HuH-7.5 (cell line): Measurements from ENCODE around the gene NUTF2.
"Not testable (repeated sequence)": the region's sequence is repeated elsewhere in the genome, so short reads cannot be mapped to it uniquely, and the experiment has no call there.

Experiments
- DNase-seq: peaks from one replicate; pipeline ENCODE4 v3.0.0; 2011; ENCODE audit warnings: low spot score

Gene NUTF2

DNA sequence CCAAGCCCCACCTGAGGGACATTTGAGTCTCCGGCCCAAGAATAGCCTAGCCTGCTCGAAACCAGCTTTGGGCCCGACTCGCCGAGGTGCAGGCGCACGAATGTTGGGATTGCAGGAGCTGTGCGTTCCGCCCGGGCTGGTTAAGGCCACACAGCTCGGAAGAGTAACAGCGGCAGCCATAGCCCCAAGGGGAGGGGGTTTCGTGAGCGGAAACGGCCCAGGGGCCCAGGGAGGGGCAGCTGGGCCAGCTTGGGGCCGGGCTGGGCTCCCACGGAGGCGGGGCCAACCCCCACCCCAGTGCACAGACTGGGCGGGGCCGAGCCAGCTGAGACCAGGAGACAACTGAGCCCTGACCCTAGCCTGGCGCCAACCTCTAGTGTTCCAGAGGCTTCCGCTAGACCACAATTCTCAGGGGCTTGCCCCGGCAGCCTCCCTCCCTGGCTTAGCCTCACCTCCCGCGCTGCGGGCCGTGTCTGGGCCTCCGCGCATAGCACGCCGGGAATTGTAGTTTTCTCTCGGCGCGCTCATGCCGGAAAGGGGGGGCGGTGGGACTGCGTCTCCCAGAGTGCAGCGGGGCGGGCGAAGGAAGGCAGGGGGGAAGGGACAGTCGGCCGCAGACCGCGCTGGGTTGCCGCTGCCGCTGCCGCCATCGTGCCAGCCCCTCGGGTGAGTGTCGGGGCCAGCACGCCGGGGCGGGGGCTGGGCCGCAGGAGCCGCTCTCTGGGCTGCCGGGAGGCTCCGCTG lies at the start of gene NUTF2:
Gene NUTF2 (plus strand): TSS at position 614 of the 744 bp plus-strand sequence. CDS start 18,198 bp downstream, outside the sequence.
- peak; percentile 96 for DNase-seq

DNA sequence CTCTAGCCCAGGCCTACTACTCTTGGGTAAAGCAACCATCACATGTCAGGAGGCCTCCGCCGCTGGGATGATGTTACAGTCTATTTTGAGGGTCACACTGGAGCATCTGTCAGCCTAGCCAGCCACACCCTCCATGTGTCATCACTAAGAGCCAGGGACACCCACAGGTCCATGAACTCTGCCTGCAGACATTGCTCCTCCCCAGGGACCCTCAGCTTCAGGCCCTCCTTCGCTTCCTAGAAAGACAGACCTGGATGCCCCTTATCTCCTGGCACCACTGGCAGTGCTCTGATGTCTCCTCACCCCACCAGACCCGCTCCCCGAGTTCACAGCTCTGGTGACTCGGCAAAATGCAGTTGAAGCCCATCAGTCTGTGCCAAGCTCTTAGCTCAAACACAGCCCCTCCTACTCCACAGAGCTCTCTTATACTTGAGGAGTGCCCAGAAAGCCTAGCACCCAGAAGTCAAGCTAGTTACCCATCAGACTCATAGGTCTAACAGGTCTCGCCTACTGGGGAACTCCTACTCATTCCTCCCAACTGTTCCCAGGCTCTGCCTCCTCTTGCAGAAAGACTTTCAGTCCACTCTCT lies 46.3 kb upstream of the NUTF2 start:
- DNase-seq: no peak

GRCh38 chr16:67801241-67801640 lies 45.5 kb upstream of the NUTF2 start:
- no peak for DNase-seq

GRCh38 chr16:67801883-67802282 lies 44.9 kb upstream of the NUTF2 start:
- no peak for DNase-seq

GRCh38 chr16:67803894-67804293 lies 42.8 kb upstream of the NUTF2 start:
- no peak for DNase-seq

GRCh38 chr16:67804853-67805542 lies 41.7 kb upstream of the NUTF2 start:
- no peak for DNase-seq

DNA sequence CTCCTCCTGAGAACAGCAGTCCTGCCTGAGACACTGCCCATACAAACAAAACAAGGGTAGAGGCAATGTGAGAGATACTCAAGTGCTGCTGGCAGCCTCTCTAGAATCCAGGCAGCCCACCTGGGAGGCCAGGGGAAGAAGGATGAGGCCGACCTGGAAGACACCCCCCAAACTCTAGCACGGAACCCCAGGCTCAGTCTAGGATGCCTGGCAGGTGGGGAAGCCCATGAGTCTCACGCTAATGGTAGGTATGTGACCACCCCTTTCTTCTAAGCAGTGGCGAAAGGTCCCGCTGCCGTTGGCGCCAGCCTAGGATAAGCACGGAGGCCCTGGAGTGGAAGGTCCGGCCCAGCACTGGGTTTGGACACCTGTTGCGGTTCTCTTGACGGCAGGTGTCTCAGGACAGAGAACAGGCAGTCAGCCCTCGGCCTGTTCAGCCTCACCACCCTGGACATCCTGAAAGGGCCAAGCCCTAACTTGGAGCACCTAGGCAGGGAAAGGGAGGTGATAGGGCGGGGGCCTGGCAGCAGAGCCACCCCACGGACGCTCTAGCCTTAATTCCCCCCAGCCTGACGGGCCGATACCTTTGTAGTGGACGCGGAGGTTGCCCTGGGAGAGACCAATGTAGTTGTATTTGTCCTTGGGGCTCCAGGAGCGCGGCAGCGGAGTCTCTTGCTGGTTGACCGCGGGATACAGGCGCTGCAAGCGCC lies 40.9 kb upstream of the NUTF2 start:
- no peak for DNase-seq

DNA sequence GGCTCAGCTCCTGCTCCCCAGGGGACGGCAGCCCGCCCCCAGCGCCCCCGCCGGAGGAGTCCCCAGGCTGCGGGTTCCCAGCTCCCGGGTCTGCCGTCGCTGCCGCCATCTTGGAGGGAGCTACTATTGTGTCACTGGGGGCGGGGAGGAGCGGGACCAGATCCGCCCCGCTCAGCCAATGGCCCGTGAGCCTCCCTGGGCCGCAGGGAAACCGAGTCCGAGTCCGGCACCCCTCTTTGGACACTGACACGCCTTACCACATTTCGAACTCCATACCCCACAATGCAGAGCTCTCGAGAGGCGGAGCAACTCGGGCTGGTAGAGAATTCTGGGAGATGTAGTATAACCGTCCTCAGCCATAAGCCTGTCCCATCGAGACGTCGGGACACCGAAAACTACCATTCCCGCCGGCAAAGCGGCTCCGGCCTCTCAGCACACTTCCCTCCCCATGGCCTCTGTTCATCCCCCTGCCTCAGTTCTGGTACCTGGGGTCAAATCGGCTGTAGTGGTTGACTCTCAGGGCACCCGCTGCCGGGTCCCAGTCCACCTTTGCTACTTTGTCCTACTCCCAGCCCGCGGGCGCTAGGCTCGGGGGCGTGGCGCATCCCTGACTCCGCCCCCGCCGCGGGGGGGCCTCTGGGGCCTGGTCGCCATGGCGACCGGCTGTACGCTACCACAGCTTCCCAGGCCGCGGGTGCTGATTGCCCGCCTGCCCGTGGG lies 40.1 kb upstream of the NUTF2 start, which contains the start of the genes RANBP10 and TSNAXIP1:
Gene RANBP10 (minus strand): TSS at position 133 of the 720 bp plus-strand sequence. CDS start 24 bp downstream, at position 109.
Gene TSNAXIP1 (plus strand): TSS at position 462 of the 720 bp plus-strand sequence. CDS start 261 bp downstream, outside the sequence.
- peak; percentile 85 for DNase-seq

DNA sequence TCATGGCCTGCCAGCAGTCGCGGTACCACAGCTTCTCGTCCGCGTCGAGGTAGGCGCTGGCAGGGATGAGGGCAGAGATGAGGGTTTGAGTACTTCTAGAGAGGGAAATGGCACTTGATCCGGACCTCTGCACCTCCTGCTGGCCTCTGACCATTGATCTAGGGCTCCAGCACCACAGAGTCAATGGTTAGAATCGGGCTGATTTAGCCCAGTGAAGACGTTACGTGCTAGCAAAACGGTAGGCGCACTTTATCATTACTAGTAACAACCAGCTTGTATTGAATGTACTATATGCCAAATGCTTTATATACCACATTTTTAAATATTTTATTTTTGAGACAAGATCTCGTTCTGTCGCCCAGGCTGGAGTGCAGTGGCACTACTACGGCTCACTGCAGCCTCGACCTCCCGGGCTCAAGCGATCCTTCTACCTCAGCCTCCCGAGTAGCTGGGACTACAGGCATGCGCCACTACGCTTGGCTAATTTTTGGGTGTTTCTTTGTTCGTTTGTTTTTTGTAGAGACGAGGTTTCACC lies 39.5 kb upstream of the NUTF2 start:
- DNase-seq: no peak

- DNase-seq: no peak
These were observed 34.8 kb upstream of the NUTF2 start for GRCh38 chr16:67811899-67812298.

- no peak for DNase-seq
These were observed 32.2 kb upstream of the NUTF2 start for GRCh38 chr16:67814567-67814966.

DNA sequence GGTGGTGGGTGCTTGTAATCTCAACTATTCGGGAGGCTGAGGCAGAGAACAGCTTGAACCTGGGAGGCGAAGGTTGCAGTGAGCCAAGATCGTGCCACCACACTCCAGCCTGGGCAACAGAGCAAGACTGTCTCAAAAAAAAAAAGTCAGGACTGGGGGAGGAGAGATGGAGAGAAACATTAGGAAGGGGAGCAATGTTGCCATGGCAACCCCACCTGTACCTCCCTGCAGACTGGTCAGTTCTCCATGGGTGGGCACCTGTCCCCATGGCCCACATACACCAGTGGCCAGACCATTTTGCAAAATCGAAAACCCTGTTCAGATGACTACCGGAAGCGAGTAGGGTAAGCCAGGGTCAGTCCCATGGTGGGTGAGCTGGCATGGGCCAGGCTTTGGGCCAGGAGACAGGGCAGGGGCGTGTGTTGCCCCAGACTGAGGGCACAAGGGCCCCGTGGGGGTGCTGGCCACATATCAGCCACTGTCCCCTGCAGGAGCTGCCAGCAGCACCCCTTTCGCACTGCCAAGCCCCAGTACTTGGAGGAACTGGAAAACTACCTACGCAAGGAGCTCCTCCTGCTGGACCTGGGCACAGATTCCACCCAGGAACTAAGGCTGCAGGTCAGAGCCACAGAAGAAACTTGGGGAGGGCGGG lies 26.0 kb upstream of the NUTF2 start:
- no peak for DNase-seq

GRCh38 chr16:67822511-67822910 lies 24.2 kb upstream of the NUTF2 start:
- no peak for DNase-seq

- no peak for DNase-seq
These were observed 21.6 kb upstream of the NUTF2 start for GRCh38 chr16:67825119-67825518.

- DNase-seq: no peak
These were observed 20.8 kb upstream of the NUTF2 start for GRCh38 chr16:67825906-67826305.

- DNase-seq: no peak
These were observed 18.1 kb upstream of the NUTF2 start for GRCh38 chr16:67828651-67829050.

DNA sequence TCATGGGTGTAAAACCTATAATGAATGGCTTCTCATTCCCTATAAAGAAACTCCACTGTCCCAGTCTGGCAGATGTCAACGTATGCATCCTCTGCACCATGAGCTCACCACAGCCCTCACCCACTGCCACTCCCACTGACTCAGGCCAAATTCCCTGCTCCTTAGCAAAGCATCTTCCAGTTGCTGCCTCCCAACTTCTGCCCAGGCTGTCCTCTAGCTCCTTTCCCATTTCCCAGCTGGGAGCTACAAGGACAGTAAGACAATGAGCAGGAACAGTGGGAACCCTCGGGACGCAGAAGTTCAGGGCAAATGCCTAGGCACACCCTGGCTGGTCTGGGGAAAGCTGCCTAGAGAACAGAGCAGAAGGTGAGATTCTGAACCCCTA lies 13.7 kb upstream of the NUTF2 start:
- peak; percentile 29 for DNase-seq

- peak; percentile 97 for DNase-seq
These were observed 13.1 kb upstream of the NUTF2 start for GRCh38 chr16:67833415-67834241.

DNA sequence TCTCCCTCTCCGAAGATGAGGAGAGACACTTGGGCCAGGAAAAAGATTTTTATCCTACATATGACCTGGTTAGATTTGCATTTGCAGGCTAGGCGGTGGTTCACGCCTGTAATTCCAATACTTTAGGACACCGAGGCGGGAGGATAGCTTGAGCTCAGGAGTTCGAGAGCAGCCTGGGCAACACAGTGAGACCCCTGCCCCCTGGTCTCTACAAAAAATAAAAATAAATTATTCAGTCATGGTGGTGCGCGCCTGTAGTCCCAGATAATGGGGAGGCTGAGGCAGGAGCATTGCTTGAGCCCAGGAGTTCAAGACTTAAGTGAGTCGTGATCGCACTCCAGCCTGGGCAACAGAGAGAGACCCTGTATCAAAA lies 12.5 kb upstream of the NUTF2 start:
- DNase-seq: no peak

DNA sequence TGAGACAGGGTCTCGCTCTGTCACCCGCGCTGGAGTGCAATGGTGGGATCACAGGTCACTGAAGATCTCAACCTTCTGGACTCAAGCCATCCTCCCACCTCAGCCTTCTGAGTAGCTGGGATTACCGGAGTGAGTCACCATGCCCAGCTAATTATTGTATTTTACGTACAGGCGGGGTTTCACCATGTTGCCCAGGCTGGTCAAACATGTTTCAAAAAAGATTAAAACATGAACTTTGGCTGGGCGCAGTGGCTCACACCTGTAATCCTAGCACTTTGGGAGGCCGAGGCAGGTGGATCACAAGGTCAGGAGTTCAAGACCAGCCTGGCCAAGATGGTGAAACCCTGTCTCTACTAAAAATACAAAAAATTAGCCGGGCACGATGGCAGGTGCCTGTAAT lies 9.5 kb upstream of the NUTF2 start:
- not testable (repeated sequence) for DNase-seq
